Ascending aorta (tissue), 2 donors: ENCODE measurements around the gene ARID1B. TPM values are rescaled to one million over a fixed set of nuclear protein-coding genes. Genes with fewer than 3 reads are reported as not detected.

Experiments used
- DNase-seq, 2 donors: peaks; one replicate each; pipeline ENCODE4 v3.0.0-alpha.2; 2019; ENCODE audit warnings: low spot score in 2 of 2
- H3K27ac ChIP-seq, 2 donors: fragments of 200-600 bp; sonication (generic); one replicate each; pipeline ENCODE4 v1.5.1; 2016 to 2017; ENCODE audit warnings: mild to moderate bottlenecking in 1 of 2
- H3K27me3 ChIP-seq: fragments of 200-600 bp; sonication (generic); one replicate; pipeline ENCODE4 v1.5.1; 2017
- H3K36me3 ChIP-seq, 2 donors: fragments of 200-600 bp; sonication (generic); one replicate each; pipeline ENCODE4 v1.5.1; 2016
- H3K4me1 ChIP-seq, 2 donors: fragments of 200-600 bp; sonication (generic); one replicate each; pipeline ENCODE4 v1.5.1; 2016 to 2017; ENCODE audit warnings: mild to moderate bottlenecking in 1 of 2
- H3K4me3 ChIP-seq, 2 donors: fragments of 200-600 bp; sonication (generic); one replicate each; pipeline ENCODE4 v1.5.1; 2016 to 2017; ENCODE audit warnings: mild to moderate bottlenecking in 1 of 2
- H3K9me3 ChIP-seq, 2 donors: fragments of 200-600 bp; sonication (generic); one replicate each; pipeline ENCODE4 v1.5.1; 2016
- CTCF ChIP-seq, 3 experiments: fragments of 200-600 bp in 2 of 3; fragments of 450-650 bp in 1 of 3; sonication (generic) in 2 of 3; IDR thresholded peaks; one replicate each; pipeline ENCODE4 v1.5.1; 2016 to 2019; ENCODE audit warnings: antibody characterized with exemption in 3 of 3, mild to moderate bottlenecking in 1 of 3, moderate library complexity in 1 of 3
- intact Hi-C: fragments of 100-400 bp; cut with DNase I; formaldehyde crosslinking; loops from one replicate; pipeline ENCODE4 v1.15.1; 2023
- total RNA-seq: library from RNA; depleted of rRNA; stranded (reverse); fragments of >200 nt; gene quantifications from one replicate; pipeline ENCODE4 v1.1.0, GENCODE V29; 2016

Gene ARID1B
- total RNA-seq, 1 donor from 2014 or later: 97.9 TPM

GRCh38 chr6:156852858-156853216 is 75.7 kb downstream of the ARID1B start:
- peaks cover 7 to 52% of the 10 kb centered on the region in 2 donors for H3K4me1 ChIP-seq

GRCh38 chr6:156853733-156854132 is 76.6 kb downstream of the ARID1B start:
- intact Hi-C loops: no loop called here
- no peak overlapping the region for H3K4me3 ChIP-seq
- H3K27ac ChIP-seq: no peak overlapping the region
- no peaks in the 10 kb centered on the region for H3K27me3 ChIP-seq
- no peak for DNase-seq
- no peaks in the 10 kb centered on the region for H3K9me3 ChIP-seq
- TF ChIP-seq CTCF (IDR thresholded peaks at IDR 0.05): no peak
- H3K4me1 ChIP-seq: peaks cover 3 to 43% of the 10 kb centered on the region in 2 donors
- H3K36me3 ChIP-seq: no peaks in the 10 kb centered on the region

More at GRCh38 chr6:156852858-156853216, 75.7 kb downstream of the ARID1B start:
- no peak for TF ChIP-seq CTCF (IDR thresholded peaks at IDR 0.05)
- H3K4me3 ChIP-seq: no peak overlapping the region
- intact Hi-C loops: no loop called here
- no peak for DNase-seq
- H3K9me3 ChIP-seq: no peaks in the 10 kb centered on the region
- no peaks in the 10 kb centered on the region for H3K27me3 ChIP-seq
- no peaks in the 10 kb centered on the region for H3K36me3 ChIP-seq
- H3K27ac ChIP-seq: peak overlapping the region in 1 of 2 donors; percentile 13

- no peaks in the 10 kb centered on the region for H3K9me3 ChIP-seq
- H3K4me1 ChIP-seq: peaks cover 0 to 35% of the 10 kb centered on the region in 2 donors
- no peak overlapping the region for H3K27ac ChIP-seq
- no peaks in the 10 kb centered on the region for H3K27me3 ChIP-seq
- intact Hi-C loops: no loop called here
- H3K36me3 ChIP-seq: no peaks in the 10 kb centered on the region
- no peak for DNase-seq
- no peak for TF ChIP-seq CTCF (IDR thresholded peaks at IDR 0.05)
- H3K4me3 ChIP-seq: no peak overlapping the region
Observed at GRCh38 chr6:156854466-156855161, 77.4 kb downstream of the ARID1B start.

- Histone ChIP-seq H3K27ac (no peak overlapping the region), H3K4me3 (no peak overlapping the region), H3K36me3 (no peaks in the 10 kb centered on the region), H3K9me3 (no peaks in the 10 kb centered on the region), H3K27me3 (no peaks in the 10 kb centered on the region), H3K4me1 (peaks cover 0 to 10% of the 10 kb centered on the region in 2 donors)
- intact Hi-C loops: no loop called here
- no peak for DNase-seq
- TF ChIP-seq CTCF (IDR thresholded peaks at IDR 0.05): no peak
Observed at GRCh38 chr6:156857573-156857972, 80.4 kb downstream of the ARID1B start.

- H3K27ac ChIP-seq: no peak overlapping the region
- H3K9me3 ChIP-seq: no peaks in the 10 kb centered on the region
- H3K4me1 ChIP-seq: peaks cover 0 to 2% of the 10 kb centered on the region in 2 donors
- H3K36me3 ChIP-seq: no peaks in the 10 kb centered on the region
- no peak for TF ChIP-seq CTCF (IDR thresholded peaks at IDR 0.05)
- intact Hi-C loops: no loop called here
- no peak for DNase-seq
- H3K4me3 ChIP-seq: no peak overlapping the region
- no peaks in the 10 kb centered on the region for H3K27me3 ChIP-seq
Observed at GRCh38 chr6:156859686-156860085, 82.5 kb downstream of the ARID1B start.
